HEK293T (cell line): ENCODE results near the gene MACROD2.

Source experiments
- CTCF ChIA-PET: fragments of 350-600 bp; formaldehyde crosslinking; extraction: SDS; loops from one replicate; lab custom pipeline; 2021; ENCODE audit warnings: antibody characterized with exemption, inconsistent platforms; lab: Yijun Ruan, JAX
- POLR2A ChIA-PET: fragments of 350-600 bp; formaldehyde crosslinking; extraction: SDS; loops from one replicate; lab custom pipeline; 2020; ENCODE audit warnings: antibody characterized with exemption, inconsistent platforms; lab: Yijun Ruan, JAX
- DNase-seq: peaks from one replicate; pipeline ENCODE4 v3.0.0; 2012; ENCODE audit warnings: mixed read lengths; ENCODE audit errors: extremely low spot score
- ARNT ChIP-seq: fragments of 450-650 bp; IDR thresholded peaks from 2 replicates; pipeline ENCODE4 v1.6.1; 2017; ENCODE audit warnings: mild to moderate bottlenecking
- BHLHE40 ChIP-seq: fragments of 450-650 bp; IDR thresholded peaks from 2 replicates; pipeline ENCODE4 v1.6.1; 2016; ENCODE audit warnings: mild to moderate bottlenecking, moderate library complexity, borderline replicate concordance
- CTBP1 ChIP-seq: fragments of 450-650 bp; IDR thresholded peaks from 2 replicates; pipeline ENCODE4 v1.6.1; 2016; ENCODE audit warnings: borderline replicate concordance
- ELF4 ChIP-seq: fragments of 450-650 bp; IDR thresholded peaks from 2 replicates; pipeline ENCODE4 v1.6.1; 2017; ENCODE audit warnings: antibody characterized with exemption
- FOXA1 ChIP-seq: fragments of 450-650 bp; IDR thresholded peaks from 2 replicates; pipeline ENCODE4 v1.6.1; 2016; ENCODE audit warnings: mild to moderate bottlenecking
- FOXK2 ChIP-seq: fragments of 450-650 bp; IDR thresholded peaks from 2 replicates; pipeline ENCODE4 v1.6.1; 2016; ENCODE audit warnings: mild to moderate bottlenecking
- FOXM1 ChIP-seq: fragments of 450-650 bp; IDR thresholded peaks from 2 replicates; pipeline ENCODE4 v1.6.1; 2017; ENCODE audit warnings: mild to moderate bottlenecking, borderline replicate concordance
- HDGF ChIP-seq: fragments of 450-650 bp; IDR thresholded peaks from 2 replicates; pipeline ENCODE4 v1.6.1; 2017; ENCODE audit warnings: antibody characterized with exemption, borderline replicate concordance
- L3MBTL2 ChIP-seq: fragments of 450-650 bp; conservative IDR thresholded peaks from 2 replicates; pipeline ENCODE4 v1.6.1; 2016; ENCODE audit warnings: mild to moderate bottlenecking
- LEF1 ChIP-seq: fragments of 450-650 bp; IDR thresholded peaks from 2 replicates; pipeline ENCODE4 v1.6.1; 2017; ENCODE audit warnings: mild to moderate bottlenecking, borderline replicate concordance
- NFRKB ChIP-seq: fragments of 450-650 bp; IDR thresholded peaks from 2 replicates; pipeline ENCODE4 v1.6.1; 2016; ENCODE audit warnings: mild to moderate bottlenecking, moderate library complexity
- SP1 ChIP-seq: fragments of 450-650 bp; IDR thresholded peaks from 2 replicates; pipeline ENCODE4 v1.6.1; 2017
- SUZ12 ChIP-seq: fragments of 450-650 bp; IDR thresholded peaks from 2 replicates; pipeline ENCODE4 v1.6.1; 2016; ENCODE audit warnings: mild to moderate bottlenecking
- TARDBP ChIP-seq: fragments of 450-650 bp; IDR thresholded peaks from 2 replicates; pipeline ENCODE4 v1.6.1; 2016
- ZNF384 ChIP-seq: fragments of 450-650 bp; IDR thresholded peaks from 2 replicates; pipeline ENCODE4 v1.6.1; 2016
- TF ChIP-seq, protein P1 (sequence below): fragments of 450-650 bp; IDR thresholded peaks from 2 replicates; pipeline ENCODE4 v1.6.1; 2016

The MACROD2 gene

DNA sequence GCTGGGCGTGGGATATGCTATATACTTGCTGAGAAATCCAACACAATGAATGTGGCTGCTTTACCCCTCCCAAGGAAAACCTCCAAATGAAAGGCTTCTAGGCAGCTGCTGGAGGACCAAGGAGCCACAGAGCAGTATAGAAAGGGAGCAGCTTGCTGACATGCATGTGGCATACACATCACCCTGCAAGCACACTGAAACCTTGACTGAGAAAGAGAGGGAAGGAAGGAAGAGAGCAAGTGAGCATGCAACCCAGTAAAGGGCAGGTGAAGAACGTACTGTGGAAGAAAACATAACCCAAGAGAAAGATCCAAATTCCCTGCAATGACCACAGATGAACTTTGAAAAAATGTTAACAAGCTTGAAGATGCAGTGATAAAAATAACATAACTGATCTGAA, 2034.9 kb downstream of the MACROD2 start:
- POLR2A ChIA-PET = no interaction called here
- CTCF ChIA-PET = no interaction called here
- DNase-seq = no peak
- TF ChIP-seq CTBP1 = no peak
- TF ChIP-seq SUZ12 = no peak
- TF ChIP-seq NFRKB = no peak
- TF ChIP-seq SP1 = no peak
- TF ChIP-seq FOXA1 = no peak
- TF ChIP-seq ARNT = no peak
- TF ChIP-seq L3MBTL2 = no peak
- TF ChIP-seq FOXK2 = no peak
- TF ChIP-seq TARDBP = no peak
- no peak for TF ChIP-seq ZNF384
- TF ChIP-seq, protein P1, sequence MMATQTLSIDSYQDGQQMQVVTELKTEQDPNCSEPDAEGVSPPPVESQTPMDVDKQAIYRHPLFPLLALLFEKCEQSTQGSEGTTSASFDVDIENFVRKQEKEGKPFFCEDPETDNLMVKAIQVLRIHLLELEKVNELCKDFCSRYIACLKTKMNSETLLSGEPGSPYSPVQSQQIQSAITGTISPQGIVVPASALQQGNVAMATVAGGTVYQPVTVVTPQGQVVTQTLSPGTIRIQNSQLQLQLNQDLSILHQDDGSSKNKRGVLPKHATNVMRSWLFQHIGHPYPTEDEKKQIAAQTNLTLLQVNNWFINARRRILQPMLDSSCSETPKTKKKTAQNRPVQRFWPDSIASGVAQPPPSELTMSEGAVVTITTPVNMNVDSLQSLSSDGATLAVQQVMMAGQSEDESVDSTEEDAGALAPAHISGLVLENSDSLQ = no peak
- no peak for TF ChIP-seq ELF4
- TF ChIP-seq LEF1 = no peak
- TF ChIP-seq HDGF = no peak
- no peak for TF ChIP-seq FOXM1
- no peak for TF ChIP-seq BHLHE40

DNA sequence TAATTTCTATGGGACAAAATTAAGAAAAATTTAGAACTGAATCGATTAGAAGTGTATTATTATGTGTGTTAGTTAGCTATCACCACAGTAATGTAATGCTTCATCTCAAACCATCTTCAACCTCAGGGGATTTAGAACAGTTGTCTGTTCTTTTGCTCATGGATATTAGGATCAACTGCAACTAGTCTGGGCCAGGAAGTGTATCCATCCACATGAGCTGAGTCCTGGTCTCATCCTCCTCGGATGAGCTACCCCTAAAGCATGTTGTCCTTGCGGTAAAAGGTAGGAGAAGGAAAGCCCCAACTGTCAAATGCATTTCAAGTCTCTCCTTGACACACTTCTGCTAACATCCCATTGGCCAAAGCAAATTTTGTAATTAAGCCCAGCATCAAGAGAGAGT, 2040.3 kb downstream of the MACROD2 start:
- TF ChIP-seq HDGF = no peak
- TF ChIP-seq FOXM1 = no peak
- CTCF ChIA-PET = no interaction called here
- POLR2A ChIA-PET = no interaction called here
- no peak for DNase-seq

DNA sequence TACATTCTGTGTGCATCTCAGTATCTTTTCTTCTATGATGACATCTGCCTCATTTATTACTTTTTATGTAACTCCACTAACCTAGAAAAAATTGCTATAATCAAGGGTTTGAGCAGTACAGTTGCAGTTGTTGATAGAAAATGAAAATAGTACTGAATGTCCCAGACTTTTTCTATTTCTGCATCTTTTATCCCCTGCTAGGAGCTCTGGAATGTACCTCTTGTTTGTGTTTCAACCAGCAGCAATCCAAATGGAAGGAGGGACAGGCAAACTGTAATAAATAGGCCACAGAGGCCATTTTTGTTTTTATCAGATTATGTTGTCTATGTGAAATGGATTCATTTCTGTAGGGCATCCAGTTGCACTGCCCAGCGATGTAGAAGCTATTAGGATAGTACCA, 2041.0 kb downstream of the MACROD2 start:
- TF ChIP-seq CTBP1 = no peak
- TF ChIP-seq SP1 = no peak
- CTCF ChIA-PET = no interaction called here
- DNase-seq = no peak
- POLR2A ChIA-PET = no interaction called here

DNA sequence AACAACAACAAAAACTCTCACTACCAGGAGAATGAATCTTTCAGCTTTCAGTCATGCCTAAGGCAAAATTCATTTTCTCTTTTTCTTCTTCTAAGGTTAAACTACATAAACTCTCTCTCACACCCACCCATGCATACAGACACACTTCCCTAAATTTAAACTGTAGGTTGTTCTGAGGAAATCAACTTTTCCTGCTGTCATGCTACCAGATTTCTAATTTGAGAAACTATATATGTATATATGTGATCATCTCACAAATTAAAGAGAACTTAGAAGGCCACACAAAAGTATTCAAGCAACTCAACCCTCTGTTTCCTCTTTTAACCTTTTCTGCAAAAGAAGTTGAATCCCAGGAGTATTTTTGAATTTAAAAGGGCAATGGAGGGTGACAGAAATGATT, 2045.4 kb downstream of the MACROD2 start:
- no peak for DNase-seq
- ChIA-PET CTCF (no interaction called here), POLR2A (no interaction called here)
- TF ChIP-seq ELF4 = no peak
- TF ChIP-seq ZNF384 = no peak
- TF ChIP-seq SUZ12 = no peak
- TF ChIP-seq FOXA1 = no peak
- TF ChIP-seq TARDBP = no peak
- TF ChIP-seq FOXM1 = no peak
- no peak for TF ChIP-seq L3MBTL2
- no peak for TF ChIP-seq FOXK2
- no peak for TF ChIP-seq LEF1
- no peak for TF ChIP-seq ARNT
- no peak for TF ChIP-seq NFRKB
- TF ChIP-seq, protein P1 = no peak
- no peak for TF ChIP-seq CTBP1
- no peak for TF ChIP-seq HDGF

DNA sequence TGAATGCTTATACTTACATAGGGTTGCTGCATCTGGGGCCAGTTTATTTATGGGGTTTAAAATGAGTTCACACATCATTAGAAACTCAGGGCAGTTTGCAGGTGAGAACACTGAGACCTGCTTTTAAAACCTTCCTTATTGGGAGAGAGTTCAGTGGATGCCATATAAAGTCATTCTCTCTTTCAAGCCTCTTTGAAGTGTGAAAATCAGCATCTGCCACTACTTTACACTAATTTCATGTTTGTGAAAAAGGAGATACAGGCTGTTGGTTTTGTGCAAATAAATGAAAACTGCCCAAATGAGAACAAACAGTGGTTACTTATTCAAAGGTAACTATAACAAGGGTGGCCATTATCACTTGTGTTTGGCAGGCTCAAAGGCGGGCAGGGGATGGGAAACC, 2047.4 kb downstream of the MACROD2 start:
- CTCF ChIA-PET = no interaction called here
- POLR2A ChIA-PET = no interaction called here
- TF ChIP-seq HDGF (no peak), NFRKB (no peak), TARDBP (no peak), CTBP1 (no peak), ELF4 (no peak), ARNT (no peak), L3MBTL2 (no peak), FOXM1 (no peak), SP1 (no peak), SUZ12 (no peak), LEF1 (no peak), ZNF384 (no peak)
- TF ChIP-seq, protein P1 = no peak

DNA sequence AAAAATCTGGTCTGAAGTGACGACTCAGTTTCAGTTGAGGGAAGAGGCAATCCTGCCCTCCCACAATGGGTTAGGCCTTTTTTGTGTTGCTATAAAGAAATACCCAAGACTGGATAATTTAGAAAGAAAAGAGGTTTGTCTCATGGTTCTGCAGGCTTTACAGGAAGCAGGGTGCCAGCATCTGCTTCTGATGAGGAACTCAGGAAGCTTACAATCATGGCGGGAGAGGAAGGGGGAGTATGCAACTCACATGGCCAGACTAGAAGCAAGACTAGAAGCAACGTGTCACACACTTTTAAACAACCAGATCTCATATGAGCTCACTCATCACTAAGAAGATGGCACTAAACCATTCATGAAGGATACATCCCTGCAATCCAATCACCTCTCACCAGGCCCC, 2048.6 kb downstream of the MACROD2 start:
- no peak for DNase-seq
- CTCF ChIA-PET = no interaction called here
- POLR2A ChIA-PET = no interaction called here
- TF ChIP-seq LEF1 = no peak
- TF ChIP-seq HDGF = no peak
- no peak for TF ChIP-seq ELF4
- TF ChIP-seq FOXA1 = no peak
- no peak for TF ChIP-seq L3MBTL2
- TF ChIP-seq FOXM1 = no peak
- no peak for TF ChIP-seq ZNF384
- TF ChIP-seq CTBP1 = no peak
- no peak for TF ChIP-seq SUZ12
- no peak for TF ChIP-seq BHLHE40
- TF ChIP-seq SP1 = no peak
- no peak for TF ChIP-seq NFRKB
- TF ChIP-seq, protein P1 = no peak
- TF ChIP-seq ARNT = no peak
- no peak for TF ChIP-seq FOXK2
- no peak for TF ChIP-seq TARDBP

More for the DNA sequence above, 2047.4 kb downstream of the MACROD2 start:
- no peak for DNase-seq
